ENCODE data around the gene NRXN3.

- TF ChIP-seq CTCF (IDR thresholded peaks at IDR 0.05) (peak; percentile 7), EZH2phosphoT487 (IDR thresholded peaks at IDR 0.05) (no peak)
Measured at GRCh38 chr14:78248501-78249090, 78.4 kb downstream of the NRXN3 start.
